CD1c-positive myeloid dendritic cell (primary cell): ENCODE measurements around the gene RIMBP3C.
"Not testable (repeated sequence)": the region's sequence is repeated elsewhere in the genome, so short reads cannot be mapped to it uniquely, and the experiment has no call there.

Experiments
- DNase-seq: peaks from one replicate; pipeline ENCODE4 v3.0.0-alpha.2; 2016; ENCODE audit errors: extremely low spot score

RIMBP3C gene

DNA sequence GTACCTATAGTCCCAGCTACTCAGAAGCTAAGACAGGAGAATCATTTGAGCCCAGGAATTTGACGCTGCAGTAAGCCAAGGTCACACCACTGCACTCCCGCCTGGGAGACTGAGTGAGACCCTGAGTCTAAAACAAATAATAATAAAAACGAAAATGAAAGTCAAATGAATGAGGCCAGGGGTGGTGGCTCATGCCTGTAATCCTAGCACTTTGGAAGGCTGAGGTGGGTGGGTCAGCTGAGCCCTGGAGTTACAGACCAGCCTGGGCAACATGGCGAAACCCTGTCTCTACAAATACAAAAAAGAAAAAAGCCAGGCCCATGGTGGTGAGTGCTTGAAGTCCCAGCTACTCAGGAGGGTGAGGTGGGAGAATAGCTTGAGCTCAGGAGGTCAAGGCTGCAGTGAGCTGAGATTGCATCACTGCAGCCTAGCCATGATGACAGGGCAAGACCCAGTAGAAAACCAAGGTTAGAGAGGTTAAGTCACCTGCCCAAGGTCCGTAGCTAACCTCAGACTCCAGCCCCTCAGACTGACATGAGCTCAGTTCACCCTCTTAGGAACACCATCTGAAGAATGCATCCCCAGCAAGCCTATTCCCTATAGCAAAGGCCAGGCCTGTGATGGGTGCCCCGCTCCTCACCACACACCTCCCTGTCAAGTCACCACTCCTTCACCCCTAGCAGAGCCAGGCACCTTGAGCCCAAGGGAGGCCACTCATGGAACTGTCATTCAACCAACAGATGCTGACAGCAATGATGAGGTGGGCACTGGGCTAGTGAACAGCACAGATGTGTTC, 24.4 kb downstream of the RIMBP3C start:
- DNase-seq, result not testable (repeated sequence)

DNA sequence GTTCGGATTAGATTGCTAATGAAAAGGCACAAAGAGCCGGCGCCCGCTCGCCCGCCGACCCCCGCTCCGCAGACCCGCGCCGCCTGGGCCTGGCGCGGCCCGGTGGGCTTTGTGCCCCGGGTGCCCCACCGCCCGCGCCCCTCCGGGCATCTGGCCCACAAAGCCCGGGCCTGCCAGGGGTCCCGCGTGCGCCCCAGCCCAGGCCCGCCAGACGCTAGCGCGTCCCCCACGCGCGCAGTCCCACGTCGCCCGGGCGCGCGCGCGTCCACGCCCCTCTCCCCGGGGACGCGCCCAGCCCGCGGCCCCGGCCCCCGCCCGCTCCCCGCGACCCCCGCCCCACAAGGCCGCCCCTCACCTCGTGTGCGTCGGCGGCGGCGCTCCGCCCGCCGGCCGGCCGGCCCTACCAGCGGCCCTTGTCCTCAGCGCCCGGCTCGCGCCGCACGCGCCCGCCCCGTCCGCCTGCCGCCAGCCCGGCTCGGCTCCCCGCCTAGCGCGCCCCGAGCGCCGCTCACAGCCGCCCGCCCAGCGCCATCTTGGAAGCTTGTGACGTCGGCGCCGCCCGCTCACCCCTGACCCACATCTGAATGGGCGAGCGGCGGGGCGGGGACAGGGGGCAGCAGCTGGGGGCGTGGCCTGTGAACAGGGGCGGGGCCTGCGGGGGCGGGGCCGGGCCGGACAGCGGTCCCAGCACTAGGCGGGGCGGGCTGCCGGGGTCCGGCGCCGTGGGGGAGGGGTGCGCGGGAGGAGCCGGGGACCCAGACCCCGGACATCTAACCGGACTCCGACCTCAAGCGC, 34.1 kb downstream of the RIMBP3C start:
- DNase-seq, result not testable (repeated sequence)

DNA sequence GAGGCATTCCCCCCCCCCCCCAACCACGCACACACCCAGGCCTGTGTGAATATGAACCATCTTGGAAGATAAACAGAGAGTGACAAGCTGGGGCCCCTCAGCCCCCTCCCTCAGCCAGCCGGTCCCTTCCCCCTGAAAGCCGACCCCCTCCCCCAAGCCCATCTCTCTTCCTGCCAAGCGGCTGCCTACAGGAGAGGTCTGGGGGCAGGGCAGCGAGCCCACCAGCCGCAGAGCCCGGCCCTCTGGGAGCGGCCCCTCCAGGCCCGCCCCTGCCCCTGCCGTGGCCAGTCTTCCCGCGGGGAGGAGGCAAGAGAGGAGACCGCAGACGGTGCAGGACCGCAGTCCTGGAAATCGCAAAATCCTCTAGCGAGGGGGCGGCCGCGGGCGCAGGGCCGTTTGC, 34.7 kb downstream of the RIMBP3C start:
- DNase-seq, result not testable (repeated sequence)

DNA sequence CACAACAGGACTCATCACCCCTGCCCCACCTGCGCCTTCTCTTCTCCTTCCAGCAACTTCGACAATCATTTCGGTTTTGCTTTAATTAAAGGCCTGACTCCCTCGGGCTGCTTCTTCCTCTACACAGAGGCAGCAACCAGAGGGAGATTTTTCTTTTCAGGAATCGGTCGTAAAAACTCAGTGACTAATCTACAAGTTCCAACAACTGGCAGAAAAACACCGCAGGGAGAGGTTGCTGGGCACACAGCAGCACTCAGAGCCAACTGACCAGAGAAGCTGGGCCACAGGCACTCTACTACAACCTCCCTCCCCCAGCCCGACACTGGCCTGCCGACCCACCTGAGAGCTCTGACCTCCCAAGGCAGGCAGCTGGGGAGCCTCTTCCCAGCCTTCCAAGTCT, 36.0 kb downstream of the RIMBP3C start:
- DNase-seq, result not testable (repeated sequence)

DNA sequence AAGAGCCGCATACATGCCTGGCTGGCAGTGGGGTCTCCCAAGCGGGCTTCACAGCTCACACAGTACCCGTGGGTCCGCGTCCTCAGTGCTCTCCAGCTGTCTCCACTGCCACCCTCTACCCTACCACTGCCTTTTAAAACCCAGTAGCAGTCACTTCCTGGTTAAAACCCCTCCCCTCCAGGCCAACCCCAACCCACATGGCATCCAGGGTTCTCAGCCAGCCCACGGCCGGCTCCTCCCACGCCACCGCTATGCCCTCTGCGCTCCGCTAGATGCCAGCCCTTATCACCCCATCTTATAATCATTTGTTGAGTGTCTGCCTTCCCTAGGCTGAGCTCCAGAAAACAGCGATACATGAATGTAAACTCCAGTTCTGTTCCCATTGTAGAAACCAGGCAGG, 37.1 kb downstream of the RIMBP3C start:
- not testable (repeated sequence) for DNase-seq

DNA sequence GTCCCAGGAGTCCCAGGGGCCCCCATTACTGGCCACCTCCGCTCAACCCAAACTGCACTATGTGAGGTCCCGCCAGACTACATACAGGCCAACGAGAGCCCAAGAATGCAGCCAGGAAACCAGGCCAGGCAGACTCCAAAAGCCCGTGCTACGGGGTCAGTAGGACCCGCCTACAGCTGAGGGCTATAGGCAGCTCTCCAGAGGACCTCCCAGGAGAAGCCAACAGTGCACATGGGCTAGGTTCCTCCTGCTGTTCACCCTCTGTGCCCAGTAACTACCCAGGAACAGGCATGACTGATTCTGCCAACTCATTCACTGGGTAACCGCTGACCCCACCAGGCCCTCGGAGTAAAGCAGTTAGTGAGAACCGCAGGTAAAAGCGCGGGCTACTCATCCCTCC, 39.2 kb downstream of the RIMBP3C start:
- not testable (repeated sequence) for DNase-seq

DNA sequence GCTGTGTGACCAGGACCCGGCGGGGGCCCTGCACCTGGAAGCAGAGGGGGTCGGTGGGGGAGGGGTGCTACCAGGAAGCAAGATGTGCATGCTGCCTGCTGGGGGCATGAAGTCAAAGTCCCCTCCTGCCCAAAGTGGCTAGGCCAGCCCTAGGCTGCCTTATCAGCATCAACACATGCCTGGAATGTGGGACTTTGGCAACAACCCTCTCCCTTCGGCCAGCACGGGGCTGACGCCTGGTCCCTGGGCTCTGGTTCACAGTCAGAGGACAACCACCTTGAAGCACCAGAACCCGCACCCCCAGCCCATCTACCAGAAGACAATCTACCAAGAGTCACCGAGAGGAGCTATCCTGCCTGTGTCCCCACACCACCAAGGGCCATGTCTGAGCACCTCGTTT, 40.9 kb downstream of the RIMBP3C start:
- not testable (repeated sequence) for DNase-seq

DNA sequence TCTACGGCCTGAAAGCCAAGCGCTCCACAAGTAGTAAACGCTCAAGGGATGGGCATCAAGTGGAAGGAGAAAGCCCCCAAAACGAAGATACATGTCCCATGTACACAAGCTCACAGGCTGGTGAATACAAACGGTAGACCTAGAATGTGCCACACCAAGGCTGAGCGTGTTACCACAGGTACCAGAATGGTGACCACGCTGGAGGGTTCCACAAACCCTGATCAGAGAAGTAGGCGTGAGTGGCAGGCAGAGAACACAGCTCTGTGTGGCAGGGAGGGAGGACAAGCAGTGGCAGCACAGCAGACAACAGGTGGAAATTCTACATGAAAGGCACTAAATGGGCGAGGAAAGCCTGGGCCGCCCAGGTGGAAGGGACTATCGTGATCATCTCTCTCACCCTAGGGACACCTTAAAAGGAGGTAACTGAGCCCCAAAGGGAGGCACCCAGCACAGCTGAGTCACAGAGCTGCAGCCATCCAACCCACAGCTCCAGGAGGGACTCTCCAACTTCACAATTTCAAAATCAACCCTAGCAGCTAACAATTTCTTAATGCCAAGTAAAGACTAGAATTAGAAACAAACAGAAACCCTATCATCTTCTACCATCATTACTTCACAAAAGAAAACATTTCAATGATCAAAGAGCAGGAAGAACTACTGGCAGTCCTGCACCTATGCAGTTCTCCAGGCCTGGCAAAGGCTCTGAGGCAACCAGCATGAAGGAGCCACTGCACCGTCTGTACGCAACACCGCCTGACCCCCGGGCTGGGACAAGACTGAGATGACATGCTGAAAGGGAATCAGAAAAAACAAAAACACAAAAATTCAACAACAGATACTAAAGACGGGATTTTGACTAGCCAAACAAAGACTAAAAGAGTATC, 51.4 kb downstream of the RIMBP3C start:
- DNase-seq, result not testable (repeated sequence)

DNA sequence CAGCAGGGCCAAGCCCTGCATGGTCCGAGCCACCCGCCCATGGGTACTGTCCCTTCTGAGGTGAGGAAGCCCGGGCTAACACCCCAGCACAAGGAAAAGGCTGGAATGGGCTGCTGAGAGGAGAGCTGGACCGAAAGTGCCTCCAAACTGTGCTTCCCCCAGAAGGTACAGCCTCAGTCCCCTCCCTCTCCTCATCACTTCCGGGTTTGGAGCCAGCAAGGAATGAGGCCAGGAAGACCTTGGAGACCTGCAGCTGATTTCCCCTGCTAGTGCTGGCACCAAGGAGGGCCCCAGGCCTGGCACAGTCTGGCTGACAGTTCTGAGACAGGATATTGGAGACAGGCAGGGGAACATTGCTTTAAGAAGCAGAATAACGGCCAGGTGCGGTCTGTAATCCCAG, 52.8 kb downstream of the RIMBP3C start:
- not testable (repeated sequence) for DNase-seq

DNA sequence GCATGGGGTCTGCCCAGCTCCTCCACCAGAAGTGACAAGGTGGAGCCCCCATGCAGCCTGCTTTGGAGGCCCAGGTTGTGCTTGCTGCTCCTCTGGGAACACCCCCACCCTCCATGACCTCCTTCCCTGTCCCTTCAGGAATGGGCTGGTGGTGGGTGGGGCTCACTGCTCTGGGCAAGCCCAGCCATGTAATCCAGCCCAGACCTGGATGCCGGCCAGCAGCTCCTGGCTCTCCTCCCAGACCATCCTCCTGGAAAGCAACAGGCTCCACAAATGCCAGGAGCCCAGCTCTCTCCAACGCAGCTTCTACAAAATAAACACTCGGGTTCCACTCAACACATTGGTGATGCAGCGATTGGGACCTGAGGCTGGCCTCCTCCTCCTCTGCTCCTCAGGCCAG, 53.3 kb downstream of the RIMBP3C start:
- not testable (repeated sequence) for DNase-seq
